Muscle of leg (tissue), 11 donors: ENCODE results near the gene BRCA2. TPM values are rescaled to one million over a fixed set of nuclear protein-coding genes. Genes with fewer than 3 reads are reported as not detected.

Experiments
- DNase-seq: peaks from one replicate; pipeline ENCODE4 v3.0.0; 2013
- H3K27ac ChIP-seq: one replicate; pipeline ENCODE4 v1.5.1; 2013; ENCODE audit warnings: mild to moderate bottlenecking, low read length, control low read depth
- H3K27me3 ChIP-seq: one replicate; pipeline ENCODE4 v1.6.1; 2013; ENCODE audit warnings: low read length; ENCODE audit not compliant: control insufficient read depth, insufficient read depth
- H3K36me3 ChIP-seq: one replicate; pipeline ENCODE4 v1.6.1; 2013; ENCODE audit warnings: low read length; ENCODE audit not compliant: control insufficient read depth, insufficient read depth
- H3K4me1 ChIP-seq: one replicate; pipeline ENCODE4 v1.6.1; 2013; ENCODE audit warnings: low read length; ENCODE audit not compliant: control insufficient read depth, insufficient read depth
- H3K4me3 ChIP-seq: one replicate; pipeline ENCODE4 v1.5.1; 2013; ENCODE audit warnings: low read length, control low read depth
- H3K9me3 ChIP-seq: replicated peaks from 2 replicates; pipeline ENCODE4 v1.6.1; 2013; ENCODE audit warnings: low read depth, low read length; ENCODE audit not compliant: control insufficient read depth
- WGBS: methylation state at CpG from one replicate; pipeline ENCODE4 v1.1.5; 2013; ENCODE audit warnings: missing lambda C conversion rate; ENCODE audit not compliant: insufficient coverage; 5-methylcytosine and 5-hydroxymethylcytosine counted together
- polyA plus RNA-seq, 8 donors: library from polyadenylated mRNA; unstranded; fragments of 120-200 nt; gene quantifications; one replicate each; pipeline versions ENCODE4 v1.2.1 to v1.2.3, GENCODE V29; 2013; ENCODE audit warnings: inconsistent platforms in 1 of 8, low replicate concordance in 1 of 8; ENCODE audit not compliant: insufficient read length in 8 of 8, insufficient read depth in 1 of 8
- total RNA-seq: library from RNA; stranded (reverse); fragments of 120-200 nt; gene quantifications from one replicate; pipeline ENCODE4 v1.2.4, GENCODE V29; 2013

BRCA2 gene
- total and polyA plus RNA-seq, 9 donors = 3.0 to 4.4 (median 3.5) TPM

GRCh38 chr13:32284927-32285632, 30.2 kb upstream of the BRCA2 start:
- Histone ChIP-seq H3K9me3 (no peaks in the 10 kb centered on the region), H3K27ac (peak overlapping the region; percentile 11), H3K36me3 (peaks cover 5% of the 10 kb centered on the region), H3K4me3 (no peak overlapping the region), H3K4me1 (peaks cover 3% of the 10 kb centered on the region), H3K27me3 (no peaks in the 10 kb centered on the region)
- peak; percentile 63 for DNase-seq
- 60% methylated on average over 1 of the region's 6 CpGs for WGBS

- DNase-seq = no peak
- peak overlapping the region; percentile 43 for H3K27ac ChIP-seq
- H3K4me1 ChIP-seq = peaks cover 3% of the 10 kb centered on the region
- no peaks in the 10 kb centered on the region for H3K9me3 ChIP-seq
- H3K27me3 ChIP-seq = no peaks in the 10 kb centered on the region
- no peak overlapping the region for H3K4me3 ChIP-seq
- peaks cover 5% of the 10 kb centered on the region for H3K36me3 ChIP-seq
- WGBS = no CpG with 5 or more reads among the region's 4 CpGs
These were observed 29.7 kb upstream of the BRCA2 start for GRCh38 chr13:32285633-32285965.

GRCh38 chr13:32297206-32297605, 18.1 kb upstream of the BRCA2 start:
- WGBS = no CpG with 5 or more reads among the region's 2 CpGs
- peaks cover 10% of the 10 kb centered on the region for H3K36me3 ChIP-seq
- no peaks in the 10 kb centered on the region for H3K27me3 ChIP-seq
- H3K4me1 ChIP-seq = no peaks in the 10 kb centered on the region
- no peak for DNase-seq
- H3K4me3 ChIP-seq = no peak overlapping the region
- H3K27ac ChIP-seq = no peak overlapping the region
- H3K9me3 ChIP-seq = no peaks in the 10 kb centered on the region

- DNase-seq = no peak
- Histone ChIP-seq H3K27me3 (no peaks in the 10 kb centered on the region), H3K27ac (no peak overlapping the region), H3K36me3 (peaks cover 10% of the 10 kb centered on the region), H3K4me1 (no peaks in the 10 kb centered on the region), H3K9me3 (no peaks in the 10 kb centered on the region), H3K4me3 (no peak overlapping the region)
- WGBS = 92% methylated on average over 3 of the region's 6 CpGs
These were observed 16.6 kb upstream of the BRCA2 start for GRCh38 chr13:32298695-32299094.

GRCh38 chr13:32299893-32300292, 15.4 kb upstream of the BRCA2 start:
- H3K27ac ChIP-seq = no peak overlapping the region
- WGBS = 62% methylated on average over 2 of the region's 4 CpGs
- DNase-seq = no peak

GRCh38 chr13:32300406-32300805, 14.9 kb upstream of the BRCA2 start:
- H3K36me3 ChIP-seq = peaks cover 2% of the 10 kb centered on the region
- DNase-seq = no peak
- no peaks in the 10 kb centered on the region for H3K4me1 ChIP-seq
- no peak overlapping the region for H3K4me3 ChIP-seq
- no peak overlapping the region for H3K27ac ChIP-seq
- H3K27me3 ChIP-seq = no peaks in the 10 kb centered on the region
- H3K9me3 ChIP-seq = no peaks in the 10 kb centered on the region
- 34% methylated on average over 8 of the region's 8 CpGs for WGBS

More at GRCh38 chr13:32299893-32300292, 15.4 kb upstream of the BRCA2 start:
- no peaks in the 10 kb centered on the region for H3K4me1 ChIP-seq
- no peaks in the 10 kb centered on the region for H3K27me3 ChIP-seq
- H3K9me3 ChIP-seq = no peaks in the 10 kb centered on the region
- H3K36me3 ChIP-seq = peaks cover 6% of the 10 kb centered on the region
- H3K4me3 ChIP-seq = no peak overlapping the region

- no CpG with 5 or more reads among the region's 1 CpG for WGBS
- no peaks in the 10 kb centered on the region for H3K9me3 ChIP-seq
- no peak overlapping the region for H3K4me3 ChIP-seq
These were observed 14.4 kb upstream of the BRCA2 start for GRCh38 chr13:32300920-32301319.

GRCh38 chr13:32302461-32302860, 12.8 kb upstream of the BRCA2 start:
- 38% methylated on average over 1 of the region's 2 CpGs for WGBS

More at GRCh38 chr13:32300920-32301319, 14.4 kb upstream of the BRCA2 start:
- Histone ChIP-seq H3K27me3 (no peaks in the 10 kb centered on the region), H3K36me3 (no peaks in the 10 kb centered on the region), H3K27ac (no peak overlapping the region), H3K4me1 (no peaks in the 10 kb centered on the region)
- no peak for DNase-seq

GRCh38 chr13:32305646-32306045, 9.7 kb upstream of the BRCA2 start:
- H3K4me3 ChIP-seq = no peak overlapping the region
- DNase-seq = no peak
- H3K4me1 ChIP-seq = peaks cover 4% of the 10 kb centered on the region
- no peaks in the 10 kb centered on the region for H3K27me3 ChIP-seq
- H3K36me3 ChIP-seq = no peaks in the 10 kb centered on the region
- no peaks in the 10 kb centered on the region for H3K9me3 ChIP-seq
- H3K27ac ChIP-seq = no peak overlapping the region

More at GRCh38 chr13:32302461-32302860, 12.8 kb upstream of the BRCA2 start:
- Histone ChIP-seq H3K27me3 (no peaks in the 10 kb centered on the region), H3K27ac (no peak overlapping the region), H3K4me1 (no peaks in the 10 kb centered on the region), H3K4me3 (no peak overlapping the region), H3K9me3 (no peaks in the 10 kb centered on the region), H3K36me3 (no peaks in the 10 kb centered on the region)
- no peak for DNase-seq

- 32% methylated on average over 5 of the region's 10 CpGs for WGBS
- H3K36me3 ChIP-seq = no peaks in the 10 kb centered on the region
- peak; percentile 70 for DNase-seq
- H3K4me1 ChIP-seq = peaks cover 6% of the 10 kb centered on the region
- H3K27ac ChIP-seq = no peak overlapping the region
- no peaks in the 10 kb centered on the region for H3K27me3 ChIP-seq
- no peaks in the 10 kb centered on the region for H3K9me3 ChIP-seq
- H3K4me3 ChIP-seq = no peak overlapping the region
These were observed 5.8 kb upstream of the BRCA2 start for GRCh38 chr13:32309312-32310133.
